Body of pancreas (tissue), 4 donors: ENCODE results near the gene STAB1. TPM values are rescaled to one million over a fixed set of nuclear protein-coding genes. Genes with fewer than 3 reads are reported as not detected.
"Not testable (repeated sequence)": the region's sequence is repeated elsewhere in the genome, so short reads cannot be mapped to it uniquely, and the experiment has no call there.

ENCODE experiments used
- ATAC-seq: fragments of 150-250 bp; one replicate; pipeline ENCODE4 v1.9.1; 2016
- DNase-seq, 4 donors: peaks; one replicate each; pipeline ENCODE4 v3.0.0-alpha.2; 2019
- H3K27ac ChIP-seq, 4 donors: fragments of 200-600 bp; sonication (generic); 1 replicate in 3 of 4; 2 replicates in 1 of 4; pipeline versions ENCODE4 v1.5.1 to v1.6.1; 2016 to 2019; ENCODE audit warnings: mild to moderate bottlenecking in 1 of 4, mixed read lengths in 1 of 4, moderate library complexity in 1 of 4
- H3K27me3 ChIP-seq, 2 donors: fragments of 200-600 bp; sonication (generic); one replicate each; pipeline ENCODE4 v1.6.0; 2016; ENCODE audit warnings: mild to moderate bottlenecking in 1 of 2
- H3K36me3 ChIP-seq, 2 donors: fragments of 200-600 bp; sonication (generic); replicated peaks in 1 of 2; 2 replicates each; pipeline ENCODE4 v1.5.1; 2016; ENCODE audit warnings: low read depth in 2 of 2; ENCODE audit not compliant: insufficient read depth in 1 of 2
- H3K4me1 ChIP-seq: fragments of 200-600 bp; sonication (generic); one replicate; pipeline ENCODE4 v1.6.0; 2016
- H3K4me3 ChIP-seq, 2 donors: fragments of 200-600 bp; sonication (generic); 1 replicate in 1 of 2; 2 replicates in 1 of 2; pipeline ENCODE4 v1.5.1; 2016 to 2019
- H3K9me3 ChIP-seq, 3 donors: fragments of 200-600 bp; sonication (generic); 1 replicate in 2 of 3; 2 replicates in 1 of 3; pipeline ENCODE4 v1.5.1; 2016
- CTCF ChIP-seq, 7 experiments: fragments of 450-650 bp in 4 of 7; fragments of 200-600 bp in 3 of 7; sonication (generic) in 3 of 7; IDR thresholded peaks; one replicate each; pipeline ENCODE4 v1.5.1; 2016 to 2019; ENCODE audit warnings: antibody characterized with exemption in 7 of 7
- POLR2A ChIP-seq, 3 donors: fragments of 450-650 bp; IDR thresholded peaks; one replicate each; pipeline ENCODE4 v1.6.1; 2016; ENCODE audit warnings: antibody characterized with exemption in 3 of 3, mild to moderate bottlenecking in 2 of 3
- WGBS, 2 donors: methylation state at CpG; one replicate each; pipeline ENCODE4 v1.1.5; 2017; 5-methylcytosine and 5-hydroxymethylcytosine counted together
- intact Hi-C: fragments of 100-400 bp; cut with DNase I; formaldehyde crosslinking; loops from one replicate; pipeline ENCODE4 v1.15.1; 2023
- total RNA-seq, 2 donors: library from RNA; depleted of rRNA; stranded (reverse); fragments of >200 nt; gene quantifications; one replicate each; pipeline ENCODE4 v1.1.0, GENCODE V29; 2016

The STAB1 gene
- total RNA-seq, 2 donors from 2014 or later: 50.4 to 55.3 TPM

GRCh38 chr3:52523386-52524257 is 28.5 kb downstream of the STAB1 start:
- no peak for DNase-seq
- no peak for TF ChIP-seq CTCF (IDR thresholded peaks at IDR 0.05)
- no peak for TF ChIP-seq POLR2A (IDR thresholded peaks at IDR 0.05)

GRCh38 chr3:52524258-52524751 is 29.2 kb downstream of the STAB1 start:
- Histone ChIP-seq H3K27ac (no peak overlapping the region), H3K4me3 (no peak overlapping the region), H3K27me3 (no peaks in the 10 kb centered on the region), H3K36me3 (no peaks in the 10 kb centered on the region), H3K9me3 (no peaks in the 10 kb centered on the region), H3K4me1 (peaks cover 14% of the 10 kb centered on the region)
- no peak for ATAC-seq
- TF ChIP-seq POLR2A (IDR thresholded peaks at IDR 0.05) (no peak), CTCF (IDR thresholded peaks at IDR 0.05) (no peak)
- no peak for DNase-seq
- 94 to 96% methylated on average over 18 of the region's 18 CpGs for WGBS, 2 donors
- intact Hi-C loops: no loop called here

More at GRCh38 chr3:52523386-52524257, 28.5 kb downstream of the STAB1 start:
- Histone ChIP-seq H3K4me3 (no peak overlapping the region), H3K36me3 (no peaks in the 10 kb centered on the region), H3K27me3 (no peaks in the 10 kb centered on the region), H3K4me1 (peaks cover 14% of the 10 kb centered on the region), H3K9me3 (no peaks in the 10 kb centered on the region), H3K27ac (no peak overlapping the region)
- 92 to 93% methylated on average over 13 to 23 of the region's 26 CpGs for WGBS, 2 donors
- intact Hi-C loops: no loop called here
- no peak for ATAC-seq

- peak overlapping the region in 3 of 4 donors; percentile 2 to 65 (median 56) for H3K27ac ChIP-seq
- TF ChIP-seq CTCF (IDR thresholded peaks at IDR 0.05): no peak
- TF ChIP-seq POLR2A (IDR thresholded peaks at IDR 0.05): no peak
- DNase-seq: peak in 3 of 4 donors; percentile 37 to 60 (median 42)
- ATAC-seq: peak; percentile 52
- no peaks in the 10 kb centered on the region for H3K36me3 ChIP-seq
- 57 to 59% methylated on average over 14 to 27 of the region's 34 CpGs for WGBS, 2 donors
- H3K27me3 ChIP-seq: no peaks in the 10 kb centered on the region
- H3K4me3 ChIP-seq: no peak overlapping the region
- intact Hi-C loops: no loop called here
- H3K9me3 ChIP-seq: no peaks in the 10 kb centered on the region
- peaks cover 14% of the 10 kb centered on the region for H3K4me1 ChIP-seq
These were observed 29.9 kb downstream of the STAB1 start for GRCh38 chr3:52524752-52525679.

GRCh38 chr3:52525680-52526561 is 30.8 kb downstream of the STAB1 start:
- H3K36me3 ChIP-seq: no peaks in the 10 kb centered on the region
- no peaks in the 10 kb centered on the region for H3K27me3 ChIP-seq
- no peak for ATAC-seq
- H3K9me3 ChIP-seq: no peaks in the 10 kb centered on the region
- peak overlapping the region in 3 of 4 donors; percentile 2 to 65 (median 56) for H3K27ac ChIP-seq
- H3K4me3 ChIP-seq: no peak overlapping the region
- peak in 2 of 4 donors; percentile 6 to 24 for DNase-seq
- H3K4me1 ChIP-seq: peaks cover 14% of the 10 kb centered on the region
- TF ChIP-seq CTCF (IDR thresholded peaks at IDR 0.05) (no peak), POLR2A (IDR thresholded peaks at IDR 0.05) (no peak)
- 81% methylated on average over 6 to 9 of the region's 9 CpGs for WGBS, 2 donors
- intact Hi-C loops: no loop called here

- Histone ChIP-seq H3K4me1 (peaks cover 14% of the 10 kb centered on the region), H3K27ac (peak overlapping the region in 2 of 4 donors; percentile 56 to 65)
- WGBS, 2 donors: 93 to 100% methylated on average over 5 of the region's 5 CpGs
- H3K4me3 ChIP-seq, H3K36me3 ChIP-seq, ATAC-seq, intact Hi-C loops, DNase-seq, H3K9me3 ChIP-seq, H3K27me3 ChIP-seq: not testable (repeated sequence)
These were observed 31.5 kb downstream of the STAB1 start for GRCh38 chr3:52526671-52527038.
